H9 (cell line): Measurements from ENCODE around the gene ALKAL2. TPM values are rescaled to one million over a fixed set of nuclear protein-coding genes. Genes with fewer than 3 reads are reported as not detected.

Experiments
- DNase-seq: peaks from one replicate; pipeline ENCODE4 v3.0.0-alpha.2; 2017
- H2AFZ ChIP-seq: one replicate; pipeline ENCODE4 v1.6.1; 2013; ENCODE audit warnings: mild to moderate bottlenecking, low read length, control low read depth, moderate library complexity
- H2AK5ac ChIP-seq: 2 replicates; pipeline ENCODE4 v1.6.1; 2013; ENCODE audit warnings: low read length, control low read depth, mixed read lengths; ENCODE audit not compliant: insufficient read length
- H2BK120ac ChIP-seq: one replicate; pipeline ENCODE4 v1.6.1; 2013; ENCODE audit warnings: low read depth, mild to moderate bottlenecking, low read length, control low read depth, inconsistent platforms; ENCODE audit not compliant: poor library complexity, severe bottlenecking
- H2BK12ac ChIP-seq: 2 replicates; pipeline ENCODE4 v1.6.1; 2013; ENCODE audit warnings: low read length, control low read depth, mixed read lengths, low read depth; ENCODE audit not compliant: insufficient read length
- H2BK15ac ChIP-seq: 2 replicates; pipeline ENCODE4 v1.6.1; 2013; ENCODE audit warnings: low read depth, low read length, control low read depth
- H2BK20ac ChIP-seq: one replicate; pipeline ENCODE4 v1.6.1; 2013; ENCODE audit warnings: low read depth, mild to moderate bottlenecking, low read length, control low read depth, inconsistent platforms; ENCODE audit not compliant: poor library complexity, severe bottlenecking
- H2BK5ac ChIP-seq: 2 replicates; pipeline ENCODE4 v1.6.1; 2013; ENCODE audit warnings: low read length, control low read depth, mixed read lengths; ENCODE audit not compliant: insufficient read length
- H3K14ac ChIP-seq: 2 replicates; pipeline ENCODE4 v1.6.1; 2013; ENCODE audit warnings: low read length, control low read depth; ENCODE audit not compliant: insufficient read depth
- H3K18ac ChIP-seq: 2 replicates; pipeline ENCODE4 v1.6.1; 2013; ENCODE audit warnings: low read depth, mild to moderate bottlenecking, mixed read lengths, low read length, control low read depth; ENCODE audit not compliant: insufficient read length
- H3K23ac ChIP-seq: 2 replicates; pipeline ENCODE4 v1.6.1; 2013; ENCODE audit warnings: low read length, control low read depth, mixed read lengths, low read depth; ENCODE audit not compliant: insufficient read length
- H3K23me2 ChIP-seq: 2 replicates; pipeline ENCODE4 v1.6.1; 2013; ENCODE audit warnings: low read depth, mild to moderate bottlenecking, mixed read lengths, low read length, control low read depth; ENCODE audit not compliant: insufficient read length, poor library complexity, severe bottlenecking
- H3K27ac ChIP-seq: 2 replicates; pipeline ENCODE4 v1.5.1; 2013; ENCODE audit warnings: low read length, control low read depth, mixed read lengths, low read depth; ENCODE audit not compliant: insufficient read length
- H3K27me3 ChIP-seq: 2 replicates; pipeline ENCODE4 v1.6.1; 2013; ENCODE audit warnings: low read length, control low read depth, inconsistent platforms; ENCODE audit not compliant: insufficient read depth
- H3K4ac ChIP-seq: 2 replicates; pipeline ENCODE4 v1.6.1; 2013; ENCODE audit warnings: low read depth, mild to moderate bottlenecking, control low read depth, inconsistent platforms, low read length, moderate library complexity
- H3K4me1 ChIP-seq: 2 replicates; pipeline ENCODE4 v1.6.1; 2013; ENCODE audit warnings: low read length, control low read depth, inconsistent platforms; ENCODE audit not compliant: insufficient read depth
- H3K4me2 ChIP-seq: 2 replicates; pipeline ENCODE4 v1.6.1; 2013; ENCODE audit warnings: low read length, control low read depth, mixed read lengths; ENCODE audit not compliant: insufficient read length, insufficient read depth
- H3K56ac ChIP-seq: 2 replicates; pipeline ENCODE4 v1.6.1; 2013; ENCODE audit warnings: low read depth, mild to moderate bottlenecking, mixed read lengths, low read length, control low read depth; ENCODE audit not compliant: insufficient read length
- H3K79me1 ChIP-seq: 2 replicates; pipeline ENCODE4 v1.6.1; 2013; ENCODE audit warnings: low read depth, mild to moderate bottlenecking, moderate library complexity, low read length, control low read depth, inconsistent platforms; ENCODE audit not compliant: insufficient read depth, poor library complexity, severe bottlenecking
- H3K79me2 ChIP-seq: 2 replicates; pipeline ENCODE4 v1.6.1; 2013; ENCODE audit warnings: low read length, control low read depth, inconsistent platforms; ENCODE audit not compliant: insufficient read depth
- H3K9ac ChIP-seq: 2 replicates; pipeline ENCODE4 v1.6.1; 2013; ENCODE audit warnings: low read length, control low read depth, mixed read lengths; ENCODE audit not compliant: insufficient read length; ENCODE audit errors: extremely low read depth
- H3K9me3 ChIP-seq: one replicate; pipeline ENCODE4 v1.6.1; 2013; ENCODE audit warnings: low read depth, low read length, inconsistent platforms; ENCODE audit not compliant: control insufficient read depth
- H3T11ph ChIP-seq: one replicate; pipeline ENCODE4 v1.6.1; 2013; ENCODE audit warnings: mild to moderate bottlenecking, low read length, control low read depth, inconsistent platforms
- H4K20me1 ChIP-seq: one replicate; pipeline ENCODE4 v1.6.1; 2013; ENCODE audit not compliant: control insufficient read depth, insufficient read length, insufficient read depth
- H4K5ac ChIP-seq: 2 replicates; pipeline ENCODE4 v1.6.1; 2013; ENCODE audit warnings: low read depth, mild to moderate bottlenecking, mixed read lengths, low read length, control low read depth; ENCODE audit not compliant: insufficient read length
- H4K8ac ChIP-seq: replicated peaks from 2 replicates; pipeline ENCODE4 v1.6.1; 2013; ENCODE audit warnings: low read length, control low read depth, mixed read lengths, low read depth; ENCODE audit not compliant: insufficient read length
- H4K91ac ChIP-seq: 2 replicates; pipeline ENCODE4 v1.6.1; 2013; ENCODE audit warnings: low read depth, mild to moderate bottlenecking, moderate library complexity, mixed read lengths, low read length, control low read depth; ENCODE audit not compliant: insufficient read length
- H3K27ac Mint-ChIP-seq, 3 experiments: 2 replicates in 2 of 3; 3 replicates in 1 of 3; pipeline ENCODE4 v1.8.0; 2020 to 2021; ENCODE audit warnings: mixed read lengths in 3 of 3, mild to moderate bottlenecking in 1 of 3, moderate library complexity in 1 of 3
- H3K27me3 Mint-ChIP-seq: 2 replicates; pipeline ENCODE4 v1.8.0; 2021; ENCODE audit warnings: low read depth, mild to moderate bottlenecking, moderate library complexity, mixed read lengths
- H3K36me3 Mint-ChIP-seq, 3 experiments: 2 replicates in 2 of 3; 3 replicates in 1 of 3; pipeline ENCODE4 v1.8.0; 2020 to 2021; ENCODE audit warnings: low read depth in 3 of 3, mixed read lengths in 3 of 3; ENCODE audit not compliant: insufficient read depth in 1 of 3
- H3K4me1 Mint-ChIP-seq, 2 experiments: 2 replicates each; pipeline ENCODE4 v1.8.0; 2020; ENCODE audit warnings: mixed read lengths in 2 of 2
- H3K4me3 Mint-ChIP-seq, 2 experiments: 2 replicates in 1 of 2; 3 replicates in 1 of 2; pipeline ENCODE4 v1.8.0; 2020 to 2021; ENCODE audit warnings: mild to moderate bottlenecking in 2 of 2, mixed read lengths in 2 of 2, moderate library complexity in 1 of 2
- H3K9me3 Mint-ChIP-seq, 2 experiments: 2 replicates in 1 of 2; 3 replicates in 1 of 2; pipeline ENCODE4 v1.8.0; 2020; ENCODE audit warnings: mild to moderate bottlenecking in 2 of 2, mixed read lengths in 2 of 2, moderate library complexity in 1 of 2
- WGBS: extraction: QIAGEN DNeasy Blood & Tissue Kit; methylation state at CpG from one replicate; pipeline ENCODE4 v1.1.7; 2013; ENCODE audit warnings: missing lambda C conversion rate, low lambda C conversion rate, mixed read lengths; ENCODE audit not compliant: insufficient read length; ENCODE audit errors: extremely low coverage; 5-methylcytosine and 5-hydroxymethylcytosine counted together
- total RNA-seq: library from RNA; stranded (reverse); gene quantifications from 2 replicates; pipeline ENCODE4 v1.2.1, GENCODE V29; 2021
- TF ChIP-seq, protein P1 (sequence below): fragments of 200-600 bp; sonication (generic); conservative IDR thresholded peaks from 3 replicates; pipeline ENCODE4 v1.8.0; 2021; ENCODE audit warnings: antibody characterized with exemption, mild to moderate bottlenecking

Gene ALKAL2
- total RNA-seq, 1 experiment from 2014 or later, result 0.48 TPM

DNA sequence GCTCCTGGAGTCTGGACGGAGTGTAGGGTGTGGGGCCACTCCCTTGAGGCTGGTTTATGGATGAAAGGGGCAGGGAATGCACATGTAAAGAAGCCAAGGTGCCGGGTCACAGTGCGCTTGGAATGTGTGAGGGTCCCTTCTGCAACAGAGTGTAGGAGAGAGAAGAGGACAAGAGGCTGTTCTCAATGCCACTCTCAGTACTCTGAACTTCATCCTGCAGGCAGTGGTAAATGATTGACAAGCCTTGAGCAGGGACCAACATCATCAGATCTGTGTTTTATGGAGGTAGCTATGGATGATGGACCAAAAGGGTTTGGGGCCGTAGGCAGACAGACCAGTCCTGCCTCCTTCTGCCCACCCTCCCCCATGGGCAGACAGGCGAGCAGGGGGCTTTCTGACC lies 7.2 kb upstream of the ALKAL2 start:
- no peak overlapping the region for H3K18ac ChIP-seq
- no peaks in the 10 kb centered on the region for H3K79me1 ChIP-seq
- DNase-seq, result no peak
- no peak overlapping the region for H3K9ac ChIP-seq
- no peaks in the 10 kb centered on the region for H4K20me1 ChIP-seq
- no peak overlapping the region for H2BK20ac ChIP-seq
- no peak overlapping the region for H2BK12ac ChIP-seq
- no peaks in the 10 kb centered on the region for H3K79me2 ChIP-seq
- H3K27ac ChIP-seq, result no peak overlapping the region
- H2AK5ac ChIP-seq, result no peak overlapping the region
- no peaks in the 10 kb centered on the region; the same call in 1 of the 2 replicates for H3K27me3 ChIP-seq
- Mint-ChIP-seq H3K4me3 (no peak overlapping the region), H3K4me1 (no peaks in the 10 kb centered on the region), H3K27me3 (peaks cover 66% of the 10 kb centered on the region), H3K36me3 (no peaks in the 10 kb centered on the region), H3K27ac (no peak overlapping the region), H3K9me3 (peaks cover 4 to 14% of the 10 kb centered on the region in 2 experiments; a peak in 4 of 5 replicates)
- H4K8ac ChIP-seq, result no peak overlapping the region
- H2BK5ac ChIP-seq, result no peak overlapping the region
- peaks cover 1% of the 10 kb centered on the region for H3K23me2 ChIP-seq
- no peak overlapping the region for H4K5ac ChIP-seq
- H2BK15ac ChIP-seq, result no peak overlapping the region
- TF ChIP-seq, protein P1, sequence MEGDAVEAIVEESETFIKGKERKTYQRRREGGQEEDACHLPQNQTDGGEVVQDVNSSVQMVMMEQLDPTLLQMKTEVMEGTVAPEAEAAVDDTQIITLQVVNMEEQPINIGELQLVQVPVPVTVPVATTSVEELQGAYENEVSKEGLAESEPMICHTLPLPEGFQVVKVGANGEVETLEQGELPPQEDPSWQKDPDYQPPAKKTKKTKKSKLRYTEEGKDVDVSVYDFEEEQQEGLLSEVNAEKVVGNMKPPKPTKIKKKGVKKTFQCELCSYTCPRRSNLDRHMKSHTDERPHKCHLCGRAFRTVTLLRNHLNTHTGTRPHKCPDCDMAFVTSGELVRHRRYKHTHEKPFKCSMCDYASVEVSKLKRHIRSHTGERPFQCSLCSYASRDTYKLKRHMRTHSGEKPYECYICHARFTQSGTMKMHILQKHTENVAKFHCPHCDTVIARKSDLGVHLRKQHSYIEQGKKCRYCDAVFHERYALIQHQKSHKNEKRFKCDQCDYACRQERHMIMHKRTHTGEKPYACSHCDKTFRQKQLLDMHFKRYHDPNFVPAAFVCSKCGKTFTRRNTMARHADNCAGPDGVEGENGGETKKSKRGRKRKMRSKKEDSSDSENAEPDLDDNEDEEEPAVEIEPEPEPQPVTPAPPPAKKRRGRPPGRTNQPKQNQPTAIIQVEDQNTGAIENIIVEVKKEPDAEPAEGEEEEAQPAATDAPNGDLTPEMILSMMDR, result no peak
- H3K9me3 ChIP-seq, result no peaks in the 10 kb centered on the region
- H3T11ph ChIP-seq, result no peak overlapping the region
- H2BK120ac ChIP-seq, result no peak overlapping the region
- WGBS, result no CpG with 5 or more reads among the region's 5 CpGs
- no peaks in the 10 kb centered on the region for H3K4me1 ChIP-seq
- H4K91ac ChIP-seq, result no peak overlapping the region
- H3K23ac ChIP-seq, result no peak overlapping the region
- no peak overlapping the region for H3K4ac ChIP-seq
- no peak overlapping the region for H3K56ac ChIP-seq
- H3K14ac ChIP-seq, result no peak overlapping the region
- H3K4me2 ChIP-seq, result no peak overlapping the region
- no peak overlapping the region for H2AFZ ChIP-seq
